ENCODE measurements around the gene MYL6B. TPM values are rescaled to one million over a fixed set of nuclear protein-coding genes. Genes with fewer than 3 reads are reported as not detected.

MYL6B gene
- total and polyA plus RNA-seq, 2 of the 4 experiments (the other 2 are of a cell fraction) = 78.3 to 112 TPM

GRCh38 chr12:56104815-56105608, 47.4 kb upstream of the MYL6B start (continued):
- TF ChIP-seq, protein P1, sequence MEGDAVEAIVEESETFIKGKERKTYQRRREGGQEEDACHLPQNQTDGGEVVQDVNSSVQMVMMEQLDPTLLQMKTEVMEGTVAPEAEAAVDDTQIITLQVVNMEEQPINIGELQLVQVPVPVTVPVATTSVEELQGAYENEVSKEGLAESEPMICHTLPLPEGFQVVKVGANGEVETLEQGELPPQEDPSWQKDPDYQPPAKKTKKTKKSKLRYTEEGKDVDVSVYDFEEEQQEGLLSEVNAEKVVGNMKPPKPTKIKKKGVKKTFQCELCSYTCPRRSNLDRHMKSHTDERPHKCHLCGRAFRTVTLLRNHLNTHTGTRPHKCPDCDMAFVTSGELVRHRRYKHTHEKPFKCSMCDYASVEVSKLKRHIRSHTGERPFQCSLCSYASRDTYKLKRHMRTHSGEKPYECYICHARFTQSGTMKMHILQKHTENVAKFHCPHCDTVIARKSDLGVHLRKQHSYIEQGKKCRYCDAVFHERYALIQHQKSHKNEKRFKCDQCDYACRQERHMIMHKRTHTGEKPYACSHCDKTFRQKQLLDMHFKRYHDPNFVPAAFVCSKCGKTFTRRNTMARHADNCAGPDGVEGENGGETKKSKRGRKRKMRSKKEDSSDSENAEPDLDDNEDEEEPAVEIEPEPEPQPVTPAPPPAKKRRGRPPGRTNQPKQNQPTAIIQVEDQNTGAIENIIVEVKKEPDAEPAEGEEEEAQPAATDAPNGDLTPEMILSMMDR (conservative IDR thresholded peaks at IDR 0.05; ENCODE audit: low read depth, low read length) = peak; percentile 8; the same call in 1 of the 2 replicates

GRCh38 chr12:56105609-56105902, 46.8 kb upstream of the MYL6B start:
- H2AK5ac ChIP-seq (ENCODE audit: low read depth, low read length) = peak overlapping the region; percentile 52; the same call in 1 of the 2 replicates
- no peak overlapping the region for H2AFZ ChIP-seq (replicated peaks; ENCODE audit: low read length, poor library complexity)
- H3K4me1 ChIP-seq (ENCODE audit: control insufficient read depth, insufficient read depth, low read length) = peaks cover 5% of the 10 kb centered on the region; the same call in 1 of the 2 replicates
- H2BK5ac ChIP-seq (ENCODE audit: low read depth, low read length, poor library complexity, severe bottlenecking) = no peak overlapping the region
- in situ Hi-C loops (cut with MboI; ENCODE audit: low sequenced_read_pairs) (no loop called here), intact Hi-C loops (cut with micrococcal nuclease) (loop anchor here (1.0 to 10.0 kb wide), 3 partner anchors 111 to 367 kb away; partner anchors contain the start of genes ORMDL2, SARNP and SUOX), dilution Hi-C loops (cut with HindIII; ENCODE audit: low sequenced_read_pairs, unreplicated experiment) (no loop called here)
- 0 out of 4 replicates have a peak overlapping the region, but pooled peaks of 1 of the 2 experiments have one; percentile 85 for H4K8ac ChIP-seq (ENCODE audit: low read depth in 2 of 2, low read length in 2 of 2)
- H3K56ac ChIP-seq (ENCODE audit: extremely low read depth, insufficient read depth, low read length) = peak overlapping the region; percentile 50
- H3K14ac ChIP-seq (replicated peaks; ENCODE audit: low read depth, low read length) = peak overlapping the region; percentile 65; the same call in 1 of the 2 replicates
- no peak overlapping the region for H2BK15ac ChIP-seq (ENCODE audit: low read depth, low read length)
- H4K5ac ChIP-seq (ENCODE audit: low read depth, low read length) = no peak overlapping the region
- no peak overlapping the region for H2AK9ac ChIP-seq (replicated peaks; ENCODE audit: low read depth, low read length, poor library complexity)
- no peak overlapping the region for H3K27ac ChIP-seq (ENCODE audit: insufficient read depth, low read length)
- peak overlapping the region; percentile 90 for H3K4me2 ChIP-seq (ENCODE audit: low read depth, low read length)
- no peaks in the 10 kb centered on the region for H3K27me3 ChIP-seq (ENCODE audit: control insufficient read depth, insufficient read depth, low read length)
- no TSS peak for BruUV-seq (replicated peaks)
- WGBS, 2 experiments (ENCODE audit: extremely low coverage in 2 of 2, insufficient read length in 1 of 2) = no CpG with 5 or more reads among the region's 2 CpGs
- H3K18ac ChIP-seq (ENCODE audit: low read depth, low read length) = no peak overlapping the region
- H4K91ac ChIP-seq (ENCODE audit: insufficient read depth, low read depth, low read length) = no peak overlapping the region
- H3K79me1 ChIP-seq (ENCODE audit: low read depth in 1 of 2, low read length in 2 of 2) = peaks cover 17 to 28% of the 10 kb centered on the region in 2 experiments; a peak in 3 of 4 replicates
- H3K9me1 ChIP-seq (ENCODE audit: insufficient read depth, low read length) = 0 out of 2 replicates have a peak, but pooled peaks cover 2% of the 10 kb centered on the region
- H3K36me3 ChIP-seq (ENCODE audit: control insufficient read depth, insufficient read depth, low read length) = peaks cover 25% of the 10 kb centered on the region
- ChIA-PET POLR2A (ENCODE audit: unreplicated experiment) (no interaction called here), CTCF (no interaction called here)
- H2BK120ac ChIP-seq (ENCODE audit: low read depth, low read length) = no peak overlapping the region
- ATAC-seq (ENCODE audit: low read depth) (no peak), DNase-seq (no peak)
- peak overlapping the region; percentile 91 for H3K23ac ChIP-seq (ENCODE audit: low read depth, low read length)
- H4K20me1 ChIP-seq (ENCODE audit: insufficient read depth, low read length) = peaks cover 12% of the 10 kb centered on the region
- H3K4me3 ChIP-seq (ENCODE audit: insufficient read depth, low read depth, low read length) = peak overlapping the region; percentile 88
- peak overlapping the region; percentile 31; the same call in 1 of the 2 replicates for H3K4ac ChIP-seq (ENCODE audit: low read depth, low read length)
- no peak overlapping the region for H2BK20ac ChIP-seq (ENCODE audit: low read depth, low read length)
- peak overlapping the region; percentile 97 for H3K9ac ChIP-seq (ENCODE audit: low read depth, low read length)
- H3K9me3 ChIP-seq (ENCODE audit: control insufficient read depth, insufficient read depth, low read length) = no peaks in the 10 kb centered on the region
- TF ChIP-seq POLR2A (IDR thresholded peaks at IDR 0.05; ENCODE audit: low read depth, low read length) (no peak), BHLHE40 (IDR thresholded peaks at IDR 0.05; ENCODE audit: low read depth, low read length) (no peak), ELK1 (IDR thresholded peaks at IDR 0.05; ENCODE audit: borderline replicate concordance, low read depth, low read length) (no peak), FOS (IDR thresholded peaks at IDR 0.05; ENCODE audit: low read depth, low read length) (no peak), CHD1 (IDR thresholded peaks at IDR 0.05; ENCODE audit: low read depth, low read length) (no peak), RCOR1 (IDR thresholded peaks at IDR 0.05; ENCODE audit: insufficient replicate concordance, low read length) (no peak), MXI1 (IDR thresholded peaks at IDR 0.05; ENCODE audit: borderline replicate concordance, low read depth, low read length) (no peak), USF2 (IDR thresholded peaks at IDR 0.05; ENCODE audit: low read depth, low read length) (no peak), MAZ (IDR thresholded peaks at IDR 0.05; ENCODE audit: borderline replicate concordance, low read depth, low read length) (no peak), CEBPB (IDR thresholded peaks at IDR 0.05; ENCODE audit: low read depth, low read length) (no peak), SMC3 (IDR thresholded peaks at IDR 0.05; ENCODE audit: low read depth, low read length) (no peak)

All from IMR-90 (cell line).